ENCODE data around the gene FEM1A. TPM values are rescaled to one million over a fixed set of nuclear protein-coding genes. Genes with fewer than 3 reads are reported as not detected.
"Not testable (repeated sequence)": the region's sequence is repeated elsewhere in the genome, so short reads cannot be mapped to it uniquely, and the experiment has no call there.

Gene FEM1A
- total and polyA plus RNA-seq, 9 of the 15 experiments (the other 6 are each of a cell fraction or from before 2014, with no cell fraction given), result 0.08 to 19.0 (median 6.8) TPM

- TF ChIP-seq TSHZ1 (CRISPR knock-in tag; IDR thresholded peaks at IDR 0.05) (no peak), ZNF518B (CRISPR knock-in tag; IDR thresholded peaks at IDR 0.05) (no peak), RB1 (IDR thresholded peaks at IDR 0.05; ENCODE audit: low read depth) (peak; percentile 80; the same call in 1 of the 2 replicates), ZNF766 (CRISPR knock-in tag; conservative IDR thresholded peaks at IDR 0.05) (no peak)
Observed at GRCh38 chr19:4803736-4804695, 12.5 kb downstream of the FEM1A start (continued).

DNA sequence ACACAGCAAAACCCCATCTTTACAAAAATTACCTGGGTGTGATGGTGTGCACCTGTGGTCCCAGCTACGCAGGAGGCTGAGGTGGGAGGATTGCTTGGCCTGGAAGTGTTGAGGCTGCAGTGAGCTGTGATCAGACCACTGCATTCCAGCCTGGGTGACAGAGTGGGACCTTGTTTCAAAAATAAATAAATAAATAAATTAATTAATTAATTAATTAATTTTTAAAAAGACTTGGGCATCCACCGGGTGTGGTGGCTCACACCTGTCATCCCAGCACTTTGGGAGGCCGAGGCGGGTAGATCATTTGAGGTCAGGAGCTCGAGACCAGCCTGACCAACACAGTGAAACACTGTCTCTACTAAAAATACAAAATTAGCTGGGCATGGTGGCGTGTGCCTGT lies 13.6 kb downstream of the FEM1A start:
- H3K9me1 ChIP-seq (ENCODE audit: control insufficient read depth, insufficient read depth, low read length); intact Hi-C loops (cut with micrococcal nuclease); H3K27ac ChIP-seq (ENCODE audit: extremely low read depth, low read depth, low read length); H2AFZ ChIP-seq (ENCODE audit: low read depth, low read length); H3K36me3 ChIP-seq (ENCODE audit: control insufficient read depth, insufficient read depth, low read length); H3K9ac ChIP-seq (ENCODE audit: insufficient read depth in 1 of 2, low read depth in 2 of 2, low read length in 2 of 2); ATAC-seq; FAIRE-seq; H3K9me3 ChIP-seq (replicated peaks; ENCODE audit: control insufficient read depth, insufficient read depth, low read depth, low read length); H3K79me2 ChIP-seq (ENCODE audit: control insufficient read depth, insufficient read depth, low read length); H3K4me2 ChIP-seq (ENCODE audit: insufficient read depth, low read length); DNase-seq (ENCODE audit: extremely low read depth in 1 of 4, low spot score in 3 of 4); H4K20me1 ChIP-seq (replicated peaks; ENCODE audit: control insufficient read depth, insufficient read depth, low read length); H3K4me3 ChIP-seq; BruUV-seq (replicated peaks); H3K27me3 ChIP-seq (ENCODE audit: control insufficient read depth in 2 of 2, insufficient read depth in 2 of 2, low read length in 2 of 2): not testable (repeated sequence)
- POLR2A ChIA-PET, result interaction anchor here (0.7 kb wide), 3 partner anchors 14 to 1213 kb away, joined by 3 to 5 read pairs (median 3); partner anchors contain the start of gene FEM1A
- in situ Hi-C loops (cut with MboI), result loop anchor here (5.0 kb wide), 2 partner anchors 107 to 227 kb away; no protein-coding TSS in a partner anchor
- peaks cover 0 to 17% of the 10 kb centered on the region in 2 experiments; a peak in 3 of 5 replicates for H3K4me1 ChIP-seq (replicated peaks in 1 of 2; ENCODE audit: control insufficient read depth in 2 of 2, insufficient read depth in 2 of 2, low read length in 2 of 2)
- 67% methylated on average over 6 of the region's 6 CpGs for WGBS (ENCODE audit: insufficient coverage, low coverage, missing lambda C conversion rate)
- CTCF ChIA-PET (ENCODE audit: low intra/inter-chr PET ratio), result interaction anchor here (1.2 to 3.3 kb wide), 2 partner anchors 72 to 107 kb away, joined by 3 to 35 read pairs; no protein-coding TSS in a partner anchor
